Measurements from ENCODE around the gene CACYBP.

Gene CACYBP

GRCh38 chr1:175037416-175037815 is 37.7 kb downstream of the CACYBP start:
- TF ChIP-seq SNAI2 (CRISPR knock-in tag; IDR thresholded peaks at IDR 0.05) (no peak), PPARA (CRISPR knock-in tag; IDR thresholded peaks at IDR 0.05; ENCODE audit: borderline replicate concordance) (no peak), TOX (CRISPR knock-in tag; IDR thresholded peaks at IDR 0.05; ENCODE audit: borderline replicate concordance) (no peak), ESRRG (CRISPR knock-in tag; IDR thresholded peaks at IDR 0.05) (no peak), ZNF565 (CRISPR knock-in tag; conservative IDR thresholded peaks at IDR 0.05; ENCODE audit: low read depth) (no peak), TCF4 (CRISPR knock-in tag; IDR thresholded peaks at IDR 0.05; ENCODE audit: borderline replicate concordance) (no peak), ARNTL (CRISPR knock-in tag; IDR thresholded peaks at IDR 0.05; ENCODE audit: borderline replicate concordance, low read depth) (no peak), ZFP3 (CRISPR knock-in tag; IDR thresholded peaks at IDR 0.05) (no peak), BACH2 (CRISPR knock-in tag; IDR thresholded peaks at IDR 0.05; ENCODE audit: borderline replicate concordance) (no peak), GLIS3 (CRISPR knock-in tag; IDR thresholded peaks at IDR 0.05) (no peak), ZNF70 (CRISPR knock-in tag; IDR thresholded peaks at IDR 0.05) (no peak), ISL1 (CRISPR knock-in tag; IDR thresholded peaks at IDR 0.05) (no peak), ZC3H10 (CRISPR knock-in tag; IDR thresholded peaks at IDR 0.05) (no peak), CSRNP3 (CRISPR knock-in tag; IDR thresholded peaks at IDR 0.05) (no peak), ZFP30 (CRISPR knock-in tag; IDR thresholded peaks at IDR 0.05) (no peak), CREB5 (CRISPR knock-in tag; IDR thresholded peaks at IDR 0.05; ENCODE audit: low read depth) (no peak), POU6F1 (CRISPR knock-in tag; IDR thresholded peaks at IDR 0.05; ENCODE audit: borderline replicate concordance, low read depth) (no peak)
- TF ChIP-seq, protein P1, sequence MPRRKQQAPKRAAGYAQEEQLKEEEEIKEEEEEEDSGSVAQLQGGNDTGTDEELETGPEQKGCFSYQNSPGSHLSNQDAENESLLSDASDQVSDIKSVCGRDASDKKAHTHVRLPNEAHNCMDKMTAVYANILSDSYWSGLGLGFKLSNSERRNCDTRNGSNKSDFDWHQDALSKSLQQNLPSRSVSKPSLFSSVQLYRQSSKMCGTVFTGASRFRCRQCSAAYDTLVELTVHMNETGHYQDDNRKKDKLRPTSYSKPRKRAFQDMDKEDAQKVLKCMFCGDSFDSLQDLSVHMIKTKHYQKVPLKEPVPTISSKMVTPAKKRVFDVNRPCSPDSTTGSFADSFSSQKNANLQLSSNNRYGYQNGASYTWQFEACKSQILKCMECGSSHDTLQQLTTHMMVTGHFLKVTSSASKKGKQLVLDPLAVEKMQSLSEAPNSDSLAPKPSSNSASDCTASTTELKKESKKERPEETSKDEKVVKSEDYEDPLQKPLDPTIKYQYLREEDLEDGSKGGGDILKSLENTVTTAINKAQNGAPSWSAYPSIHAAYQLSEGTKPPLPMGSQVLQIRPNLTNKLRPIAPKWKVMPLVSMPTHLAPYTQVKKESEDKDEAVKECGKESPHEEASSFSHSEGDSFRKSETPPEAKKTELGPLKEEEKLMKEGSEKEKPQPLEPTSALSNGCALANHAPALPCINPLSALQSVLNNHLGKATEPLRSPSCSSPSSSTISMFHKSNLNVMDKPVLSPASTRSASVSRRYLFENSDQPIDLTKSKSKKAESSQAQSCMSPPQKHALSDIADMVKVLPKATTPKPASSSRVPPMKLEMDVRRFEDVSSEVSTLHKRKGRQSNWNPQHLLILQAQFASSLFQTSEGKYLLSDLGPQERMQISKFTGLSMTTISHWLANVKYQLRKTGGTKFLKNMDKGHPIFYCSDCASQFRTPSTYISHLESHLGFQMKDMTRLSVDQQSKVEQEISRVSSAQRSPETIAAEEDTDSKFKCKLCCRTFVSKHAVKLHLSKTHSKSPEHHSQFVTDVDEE (CRISPR knock-in tag; IDR thresholded peaks at IDR 0.05), result no peak
- TF ChIP-seq, protein P2, sequence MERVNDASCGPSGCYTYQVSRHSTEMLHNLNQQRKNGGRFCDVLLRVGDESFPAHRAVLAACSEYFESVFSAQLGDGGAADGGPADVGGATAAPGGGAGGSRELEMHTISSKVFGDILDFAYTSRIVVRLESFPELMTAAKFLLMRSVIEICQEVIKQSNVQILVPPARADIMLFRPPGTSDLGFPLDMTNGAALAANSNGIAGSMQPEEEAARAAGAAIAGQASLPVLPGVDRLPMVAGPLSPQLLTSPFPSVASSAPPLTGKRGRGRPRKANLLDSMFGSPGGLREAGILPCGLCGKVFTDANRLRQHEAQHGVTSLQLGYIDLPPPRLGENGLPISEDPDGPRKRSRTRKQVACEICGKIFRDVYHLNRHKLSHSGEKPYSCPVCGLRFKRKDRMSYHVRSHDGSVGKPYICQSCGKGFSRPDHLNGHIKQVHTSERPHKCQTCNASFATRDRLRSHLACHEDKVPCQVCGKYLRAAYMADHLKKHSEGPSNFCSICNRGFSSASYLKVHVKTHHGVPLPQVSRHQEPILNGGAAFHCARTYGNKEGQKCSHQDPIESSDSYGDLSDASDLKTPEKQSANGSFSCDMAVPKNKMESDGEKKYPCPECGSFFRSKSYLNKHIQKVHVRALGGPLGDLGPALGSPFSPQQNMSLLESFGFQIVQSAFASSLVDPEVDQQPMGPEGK (CRISPR knock-in tag; IDR thresholded peaks at IDR 0.05; ENCODE audit: borderline replicate concordance), result no peak
- ATAC-seq, result no peak

- no peak for ATAC-seq
- TF ChIP-seq PPARA (CRISPR knock-in tag; IDR thresholded peaks at IDR 0.05; ENCODE audit: borderline replicate concordance), result no peak
- TF ChIP-seq OSR1 (CRISPR knock-in tag; IDR thresholded peaks at IDR 0.05), result no peak
- TF ChIP-seq POU6F1 (CRISPR knock-in tag; IDR thresholded peaks at IDR 0.05; ENCODE audit: borderline replicate concordance, low read depth), result no peak
- TF ChIP-seq RARB (CRISPR knock-in tag; IDR thresholded peaks at IDR 0.05), result no peak
- TF ChIP-seq CREB5 (CRISPR knock-in tag; IDR thresholded peaks at IDR 0.05; ENCODE audit: low read depth), result no peak
- no peak for TF ChIP-seq ZNF70 (CRISPR knock-in tag; IDR thresholded peaks at IDR 0.05)
- TF ChIP-seq GLIS3 (CRISPR knock-in tag; IDR thresholded peaks at IDR 0.05), result no peak
- no peak for TF ChIP-seq ZC3H10 (CRISPR knock-in tag; IDR thresholded peaks at IDR 0.05)
- TF ChIP-seq SNAI2 (CRISPR knock-in tag; IDR thresholded peaks at IDR 0.05), result no peak
Observed at GRCh38 chr1:175040324-175040879, 40.7 kb downstream of the CACYBP start.

Measured in SK-N-SH treated with all-trans-retinoic acid at 6 μM for 48 hours (cell line).